Measurements from ENCODE around the gene DBP.

The DBP gene

DNA sequence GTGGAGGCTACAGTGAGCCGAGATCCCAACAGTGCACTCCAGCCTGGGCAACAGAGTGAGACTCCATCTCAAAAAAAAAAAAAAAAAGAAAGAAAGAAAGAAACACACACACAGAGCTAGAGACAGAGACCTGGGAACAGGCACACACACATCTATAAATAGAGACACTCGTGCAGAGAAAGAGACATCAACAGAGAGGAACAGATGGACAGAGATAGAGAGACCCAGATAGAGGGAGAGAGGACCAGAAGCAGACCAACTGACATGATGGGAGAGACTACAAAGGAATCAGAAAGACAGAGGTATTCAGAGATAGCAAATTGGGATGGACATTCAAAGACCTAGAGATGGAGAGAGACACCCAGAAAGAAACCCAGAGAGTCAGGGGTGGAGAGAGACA lies 11.0 kb upstream of the DBP start:
- no peaks in the 10 kb centered on the region for H3K9me3 ChIP-seq (ENCODE audit: control insufficient read depth, low read length)
- H3K79me2 ChIP-seq: peaks cover 3% of the 10 kb centered on the region
- no peaks in the 10 kb centered on the region for H3K27me3 ChIP-seq (ENCODE audit: control insufficient read depth, insufficient read depth, low read length)
- no peak overlapping the region for H2AFZ ChIP-seq
- H3K27ac ChIP-seq: no peak overlapping the region
- H3K4me3 ChIP-seq (ENCODE audit: low read depth, low read length): no peak overlapping the region
- no peak overlapping the region for H3K9ac ChIP-seq
- TF ChIP-seq, protein P1, sequence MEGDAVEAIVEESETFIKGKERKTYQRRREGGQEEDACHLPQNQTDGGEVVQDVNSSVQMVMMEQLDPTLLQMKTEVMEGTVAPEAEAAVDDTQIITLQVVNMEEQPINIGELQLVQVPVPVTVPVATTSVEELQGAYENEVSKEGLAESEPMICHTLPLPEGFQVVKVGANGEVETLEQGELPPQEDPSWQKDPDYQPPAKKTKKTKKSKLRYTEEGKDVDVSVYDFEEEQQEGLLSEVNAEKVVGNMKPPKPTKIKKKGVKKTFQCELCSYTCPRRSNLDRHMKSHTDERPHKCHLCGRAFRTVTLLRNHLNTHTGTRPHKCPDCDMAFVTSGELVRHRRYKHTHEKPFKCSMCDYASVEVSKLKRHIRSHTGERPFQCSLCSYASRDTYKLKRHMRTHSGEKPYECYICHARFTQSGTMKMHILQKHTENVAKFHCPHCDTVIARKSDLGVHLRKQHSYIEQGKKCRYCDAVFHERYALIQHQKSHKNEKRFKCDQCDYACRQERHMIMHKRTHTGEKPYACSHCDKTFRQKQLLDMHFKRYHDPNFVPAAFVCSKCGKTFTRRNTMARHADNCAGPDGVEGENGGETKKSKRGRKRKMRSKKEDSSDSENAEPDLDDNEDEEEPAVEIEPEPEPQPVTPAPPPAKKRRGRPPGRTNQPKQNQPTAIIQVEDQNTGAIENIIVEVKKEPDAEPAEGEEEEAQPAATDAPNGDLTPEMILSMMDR (IDR thresholded peaks at IDR 0.05): no peak
- H3K36me3 ChIP-seq (ENCODE audit: control insufficient read depth, insufficient read depth, low read length): no peaks in the 10 kb centered on the region
- no peak overlapping the region for H3K4me2 ChIP-seq (ENCODE audit: low read length)
- peaks cover 7% of the 10 kb centered on the region for H3K4me1 ChIP-seq

DNA sequence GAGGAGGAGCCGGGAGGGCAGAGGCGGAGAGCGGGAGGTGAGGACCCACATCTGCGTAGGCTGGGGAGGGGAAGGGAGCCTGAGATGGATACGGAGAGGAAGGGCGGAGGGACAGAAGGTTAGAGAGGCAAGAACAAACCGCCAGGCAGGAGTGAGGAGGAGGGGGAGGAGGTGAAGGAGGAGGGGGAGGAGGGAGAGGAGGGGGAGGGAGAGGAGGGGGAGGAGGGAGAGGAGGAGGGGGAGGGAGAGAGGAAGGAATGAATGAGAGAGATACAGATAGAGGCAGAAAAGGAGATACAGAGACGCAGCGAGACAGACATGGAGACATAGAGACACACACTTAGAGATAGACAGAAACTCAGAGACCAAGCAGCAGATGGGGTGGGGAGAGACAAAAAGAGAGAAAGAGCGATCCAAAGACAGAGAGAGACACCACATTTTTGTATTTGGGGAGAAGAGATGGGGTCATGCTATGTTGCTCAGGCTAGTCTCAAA lies 9.6 kb upstream of the DBP start:
- H3K9me3 ChIP-seq (ENCODE audit: control insufficient read depth, low read length): no peaks in the 10 kb centered on the region
- H3K36me3 ChIP-seq (ENCODE audit: control insufficient read depth, insufficient read depth, low read length): no peaks in the 10 kb centered on the region
- peak overlapping the region; percentile 99 for H3K4me2 ChIP-seq (ENCODE audit: low read length)
- H3K27ac ChIP-seq: peak overlapping the region; percentile 92
- TF ChIP-seq, protein P1 (IDR thresholded peaks at IDR 0.05): no peak
- H3K79me2 ChIP-seq: peaks cover 3% of the 10 kb centered on the region
- H3K4me3 ChIP-seq (ENCODE audit: low read depth, low read length): peak overlapping the region; percentile 92
- peaks cover 7% of the 10 kb centered on the region for H3K4me1 ChIP-seq
- no peak overlapping the region for H3K9ac ChIP-seq
- H2AFZ ChIP-seq: peak overlapping the region; percentile 98
- no peaks in the 10 kb centered on the region for H3K27me3 ChIP-seq (ENCODE audit: control insufficient read depth, insufficient read depth, low read length)

DNA sequence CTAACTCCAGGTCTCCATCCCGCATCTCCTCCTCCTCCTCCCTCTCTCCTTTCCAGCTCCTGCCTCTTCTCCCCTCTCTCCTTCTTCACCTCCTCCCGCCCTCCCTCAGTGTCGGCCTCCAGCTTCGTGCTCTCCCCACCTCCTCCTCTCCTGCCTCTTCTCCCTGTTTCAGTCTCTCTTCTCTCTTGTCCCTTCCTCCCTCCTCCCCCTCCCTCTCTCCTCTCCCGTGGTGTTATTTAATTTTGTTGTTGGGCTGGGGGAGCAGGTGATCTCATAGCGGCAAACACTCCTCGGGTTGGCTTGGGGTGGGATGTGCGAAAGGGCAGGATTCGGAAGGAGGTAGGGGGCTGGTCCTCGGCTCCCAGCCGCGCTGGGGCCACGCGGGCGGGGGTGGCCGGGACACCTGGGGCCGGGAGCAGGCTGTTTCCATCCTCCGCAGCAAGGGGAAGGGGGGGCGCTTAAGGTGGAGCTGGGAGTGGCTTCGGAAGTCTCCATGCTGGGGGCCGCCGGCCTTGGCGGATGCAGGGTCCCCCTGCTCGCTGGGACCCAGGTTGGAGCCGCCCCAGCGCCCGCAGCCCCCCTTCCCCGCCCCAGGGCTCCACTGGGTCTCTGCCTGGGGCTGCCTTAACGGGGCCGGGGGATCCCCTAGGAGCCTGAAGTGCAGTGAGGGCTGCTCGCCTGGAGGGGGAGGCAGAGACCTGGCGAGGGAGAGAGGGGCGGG lies 9.0 kb upstream of the DBP start, which contains the start of gene CA11:
Gene CA11, minus strand, starts transcription at position 187 of the 721 bp plus-strand sequence. CDS start 555 bp downstream, outside the sequence.
- TF ChIP-seq, protein P1 (IDR thresholded peaks at IDR 0.05): peak; percentile 98
- no peaks in the 10 kb centered on the region for H3K36me3 ChIP-seq (ENCODE audit: control insufficient read depth, insufficient read depth, low read length)
- H3K9ac ChIP-seq: peak within 1 kb of the TSS; percentile 70
- H3K79me2 ChIP-seq: peaks cover 3% of the 10 kb centered on the region
- peak within 1 kb of the TSS; percentile 92 for H3K27ac ChIP-seq
- H2AFZ ChIP-seq: peak within 1 kb of the TSS; percentile 98
- H3K9me3 ChIP-seq (ENCODE audit: control insufficient read depth, low read length): no peaks in the 10 kb centered on the region
- no peaks in the 10 kb centered on the region for H3K27me3 ChIP-seq (ENCODE audit: control insufficient read depth, insufficient read depth, low read length)
- H3K4me3 ChIP-seq (ENCODE audit: low read depth, low read length): peak within 1 kb of the TSS; percentile 92
- peak within 1 kb of the TSS; percentile 99 for H3K4me2 ChIP-seq (ENCODE audit: low read length)
- H3K4me1 ChIP-seq: peaks cover 7% of the 10 kb centered on the region

DNA sequence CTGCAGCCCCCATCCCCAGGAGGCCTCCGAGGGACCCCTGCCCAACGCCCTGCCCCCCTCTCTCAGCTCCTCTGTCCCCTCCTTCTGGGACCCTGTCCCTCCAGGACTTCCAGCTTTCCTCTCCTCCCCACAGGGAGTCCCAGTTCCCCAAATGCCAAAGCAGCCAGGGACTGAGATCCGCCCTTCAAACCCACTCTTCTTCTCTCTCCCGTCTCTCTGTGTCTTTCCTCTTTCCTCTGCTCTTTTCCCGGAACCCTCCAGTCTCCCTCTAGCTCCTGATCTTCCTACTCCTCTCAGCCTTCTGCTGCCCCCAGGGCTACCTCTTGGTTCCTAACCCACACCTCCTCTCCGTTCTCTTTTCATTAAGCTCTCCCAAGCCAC lies 8.4 kb upstream of the DBP start:
- peaks cover 7% of the 10 kb centered on the region for H3K4me1 ChIP-seq
- H2AFZ ChIP-seq: peak overlapping the region; percentile 98
- H3K9ac ChIP-seq: peak overlapping the region; percentile 70

More for the DNA sequence above, 8.4 kb upstream of the DBP start:
- H3K36me3 ChIP-seq (ENCODE audit: control insufficient read depth, insufficient read depth, low read length): no peaks in the 10 kb centered on the region
- H3K27ac ChIP-seq: peak overlapping the region; percentile 92
- TF ChIP-seq, protein P1 (IDR thresholded peaks at IDR 0.05): no peak
- peaks cover 3% of the 10 kb centered on the region for H3K79me2 ChIP-seq
- no peaks in the 10 kb centered on the region for H3K9me3 ChIP-seq (ENCODE audit: control insufficient read depth, low read length)
- H3K4me3 ChIP-seq (ENCODE audit: low read depth, low read length): peak overlapping the region; percentile 92
- H3K4me2 ChIP-seq (ENCODE audit: low read length): peak overlapping the region; percentile 99
- no peaks in the 10 kb centered on the region for H3K27me3 ChIP-seq (ENCODE audit: control insufficient read depth, insufficient read depth, low read length)
